SK-N-SH treated with all-trans-retinoic acid at 6 μM for 48 hours (cell line): ENCODE results near the gene SLC25A48.

Experiments used
- ATAC-seq: fragments of 200-7000 bp; cut with Tn5 transposase; 3 replicates; pipeline ENCODE4 v1.9.1; 2020; ENCODE audit warnings: mild to moderate bottlenecking, moderate library complexity
- ARNTL ChIP-seq: fragments of 450-650 bp; formaldehyde crosslinking; IDR thresholded peaks from 2 replicates; pipeline ENCODE4 v1.5.0; 2020; ENCODE audit warnings: low read depth, mild to moderate bottlenecking, moderate library complexity, borderline replicate concordance
- BACH2 ChIP-seq: fragments of 250-450 bp; sonication (Bioruptor Pico); IDR thresholded peaks from 2 replicates; pipeline ENCODE4 v1.9.0; 2021; ENCODE audit warnings: mild to moderate bottlenecking, borderline replicate concordance
- CREB5 ChIP-seq: fragments of 250-450 bp; sonication (Bioruptor Pico); IDR thresholded peaks from 2 replicates; pipeline ENCODE4 v1.5.1; 2020; ENCODE audit warnings: low read depth, mild to moderate bottlenecking, moderate library complexity
- CSDC2 ChIP-seq: fragments of 250-450 bp; sonication (Bioruptor Pico); IDR thresholded peaks from 2 replicates; pipeline ENCODE4 v1.5.0; 2020; ENCODE audit warnings: mild to moderate bottlenecking, moderate library complexity
- ESRRG ChIP-seq: fragments of 250-450 bp; sonication (Bioruptor Pico); IDR thresholded peaks from 2 replicates; pipeline ENCODE4 v1.6.1; 2021; ENCODE audit warnings: mild to moderate bottlenecking
- GLIS3 ChIP-seq: fragments of 250-450 bp; sonication (Bioruptor Pico); IDR thresholded peaks from 2 replicates; pipeline ENCODE4 v1.5.0; 2020; ENCODE audit warnings: mild to moderate bottlenecking, moderate library complexity
- ISL1 ChIP-seq: fragments of 250-450 bp; sonication (Bioruptor Pico); IDR thresholded peaks from 2 replicates; pipeline ENCODE4 v2.1.2; 2022; ENCODE audit warnings: mild to moderate bottlenecking, moderate library complexity
- OSR1 ChIP-seq: fragments of 250-450 bp; sonication (Bioruptor Pico); IDR thresholded peaks from 2 replicates; pipeline ENCODE4 v1.8.0; 2022; ENCODE audit warnings: moderate library complexity, mild to moderate bottlenecking, inconsistent platforms
- PATZ1 ChIP-seq: fragments of 250-450 bp; sonication (Bioruptor Pico); IDR thresholded peaks from 2 replicates; pipeline ENCODE4 v1.8.0; 2020; ENCODE audit warnings: mild to moderate bottlenecking, moderate library complexity, borderline replicate concordance
- PPARA ChIP-seq: fragments of 250-450 bp; sonication (Bioruptor Pico); IDR thresholded peaks from 2 replicates; pipeline ENCODE4 v1.5.0; 2020; ENCODE audit warnings: mild to moderate bottlenecking, borderline replicate concordance
- SNAI2 ChIP-seq: fragments of 250-450 bp; sonication (Bioruptor Pico); IDR thresholded peaks from 2 replicates; pipeline ENCODE4 v1.5.0; 2020; ENCODE audit warnings: mild to moderate bottlenecking, moderate library complexity
- TCF4 ChIP-seq: fragments of 250-450 bp; sonication (Bioruptor Pico); IDR thresholded peaks from 2 replicates; pipeline ENCODE4 v1.8.0; 2021; ENCODE audit warnings: mild to moderate bottlenecking, moderate library complexity, borderline replicate concordance
- TOX ChIP-seq: fragments of 250-450 bp; sonication (Bioruptor Pico); IDR thresholded peaks from 2 replicates; pipeline ENCODE4 v1.8.0; 2021; ENCODE audit warnings: mild to moderate bottlenecking, moderate library complexity, borderline replicate concordance
- TSHZ2 ChIP-seq: fragments of 250-450 bp; sonication (Bioruptor Pico); IDR thresholded peaks from 2 replicates; pipeline ENCODE4 v1.5.0; 2020; ENCODE audit warnings: mild to moderate bottlenecking, moderate library complexity
- ZFP3 ChIP-seq: fragments of 250-450 bp; sonication (Bioruptor Pico); IDR thresholded peaks from 2 replicates; pipeline ENCODE4 v1.5.0; 2020; ENCODE audit warnings: mild to moderate bottlenecking, moderate library complexity
- ZFP30 ChIP-seq: fragments of 450-650 bp; formaldehyde crosslinking; IDR thresholded peaks from 2 replicates; pipeline ENCODE4 v1.5.0; 2022; ENCODE audit warnings: mild to moderate bottlenecking, moderate library complexity
- ZNF70 ChIP-seq: fragments of 450-650 bp; formaldehyde crosslinking; IDR thresholded peaks from 2 replicates; pipeline ENCODE4 v1.5.0; 2020; ENCODE audit warnings: mild to moderate bottlenecking, moderate library complexity
- ZNF8 ChIP-seq: fragments of 450-650 bp; formaldehyde crosslinking; IDR thresholded peaks from 2 replicates; pipeline ENCODE4 v1.5.0; 2020; ENCODE audit warnings: mild to moderate bottlenecking, moderate library complexity
- TF ChIP-seq, protein P1 (sequence below): fragments of 250-450 bp; sonication (Bioruptor Pico); IDR thresholded peaks from 2 replicates; pipeline ENCODE4 v1.5.1; 2021; ENCODE audit warnings: mild to moderate bottlenecking, moderate library complexity

Gene SLC25A48

GRCh38 chr5:135883026-135883425, 48.6 kb downstream of the SLC25A48 start (continued):
- TF ChIP-seq CSDC2 (CRISPR knock-in tag) (no peak), BACH2 (CRISPR knock-in tag) (no peak)

GRCh38 chr5:135883441-135883840, 49.0 kb downstream of the SLC25A48 start:
- TF ChIP-seq GLIS3, result no peak
- no peak for TF ChIP-seq CSDC2 (CRISPR knock-in tag)
- no peak for TF ChIP-seq SNAI2
- TF ChIP-seq PATZ1 (CRISPR knock-in tag), result no peak
- no peak for TF ChIP-seq ESRRG
- TF ChIP-seq ISL1 (CRISPR knock-in tag), result no peak
- TF ChIP-seq TSHZ2, result no peak
- no peak for TF ChIP-seq ZFP30 (CRISPR knock-in tag)
- no peak for TF ChIP-seq OSR1 (CRISPR knock-in tag)
- TF ChIP-seq ZFP3 (CRISPR knock-in tag), result no peak
- no peak for TF ChIP-seq ARNTL
- TF ChIP-seq ZNF70 (CRISPR knock-in tag), result no peak
- no peak for ATAC-seq

DNA sequence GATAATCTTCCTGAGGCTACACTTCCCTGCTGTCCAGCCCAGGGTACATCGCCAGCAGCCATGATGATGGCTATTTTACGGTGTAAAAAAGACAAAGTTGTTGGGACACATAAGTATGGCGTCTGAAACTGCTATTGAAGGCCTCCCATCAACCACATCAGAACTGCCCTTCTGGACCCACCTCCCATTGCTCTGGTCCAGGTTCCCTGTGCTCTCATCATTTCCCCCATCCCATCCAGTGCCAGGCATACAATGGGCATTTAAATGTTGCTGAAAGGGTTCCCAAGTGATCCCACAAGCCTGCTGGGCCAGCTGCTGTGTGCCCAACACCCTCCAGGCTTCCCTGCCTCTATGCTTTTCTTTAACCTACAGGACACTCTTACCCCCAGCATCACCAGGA, 50.6 kb downstream of the SLC25A48 start:
- ATAC-seq, result no peak
- no peak for TF ChIP-seq PATZ1 (CRISPR knock-in tag)
- no peak for TF ChIP-seq ZNF8 (CRISPR knock-in tag)
- no peak for TF ChIP-seq BACH2 (CRISPR knock-in tag)
- TF ChIP-seq SNAI2, result no peak
- TF ChIP-seq ZFP3 (CRISPR knock-in tag), result no peak
- no peak for TF ChIP-seq TSHZ2
- TF ChIP-seq ISL1 (CRISPR knock-in tag), result no peak
- no peak for TF ChIP-seq GLIS3
- no peak for TF ChIP-seq TCF4
- no peak for TF ChIP-seq ESRRG
- no peak for TF ChIP-seq TOX (CRISPR knock-in tag)
- TF ChIP-seq PPARA (CRISPR knock-in tag), result no peak
- no peak for TF ChIP-seq CREB5 (CRISPR knock-in tag)
- TF ChIP-seq CSDC2 (CRISPR knock-in tag), result no peak
- TF ChIP-seq, protein P1, sequence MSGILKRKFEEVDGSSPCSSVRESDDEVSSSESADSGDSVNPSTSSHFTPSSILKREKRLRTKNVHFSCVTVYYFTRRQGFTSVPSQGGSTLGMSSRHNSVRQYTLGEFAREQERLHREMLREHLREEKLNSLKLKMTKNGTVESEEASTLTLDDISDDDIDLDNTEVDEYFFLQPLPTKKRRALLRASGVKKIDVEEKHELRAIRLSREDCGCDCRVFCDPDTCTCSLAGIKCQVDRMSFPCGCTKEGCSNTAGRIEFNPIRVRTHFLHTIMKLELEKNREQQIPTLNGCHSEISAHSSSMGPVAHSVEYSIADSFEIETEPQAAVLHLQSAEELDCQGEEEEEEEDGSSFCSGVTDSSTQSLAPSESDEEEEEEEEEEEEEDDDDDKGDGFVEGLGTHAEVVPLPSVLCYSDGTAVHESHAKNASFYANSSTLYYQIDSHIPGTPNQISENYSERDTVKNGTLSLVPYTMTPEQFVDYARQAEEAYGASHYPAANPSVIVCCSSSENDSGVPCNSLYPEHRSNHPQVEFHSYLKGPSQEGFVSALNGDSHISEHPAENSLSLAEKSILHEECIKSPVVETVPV (CRISPR knock-in tag), result no peak
